Activated CD4-positive, alpha-beta T cell treated with anti-CD3 and anti-CD28 coated beads, Interleukin-2, amount 50 U/mL, for 48 hours (primary cell): ENCODE results near the gene KCNK18.
"Not testable (repeated sequence)": the region's sequence is repeated elsewhere in the genome, so short reads cannot be mapped to it uniquely, and the experiment has no call there.

Source experiments
- DNase-seq, 2 experiments: peaks; one replicate each; pipeline ENCODE4 v3.0.0-alpha.2; 2020

KCNK18 gene

DNA sequence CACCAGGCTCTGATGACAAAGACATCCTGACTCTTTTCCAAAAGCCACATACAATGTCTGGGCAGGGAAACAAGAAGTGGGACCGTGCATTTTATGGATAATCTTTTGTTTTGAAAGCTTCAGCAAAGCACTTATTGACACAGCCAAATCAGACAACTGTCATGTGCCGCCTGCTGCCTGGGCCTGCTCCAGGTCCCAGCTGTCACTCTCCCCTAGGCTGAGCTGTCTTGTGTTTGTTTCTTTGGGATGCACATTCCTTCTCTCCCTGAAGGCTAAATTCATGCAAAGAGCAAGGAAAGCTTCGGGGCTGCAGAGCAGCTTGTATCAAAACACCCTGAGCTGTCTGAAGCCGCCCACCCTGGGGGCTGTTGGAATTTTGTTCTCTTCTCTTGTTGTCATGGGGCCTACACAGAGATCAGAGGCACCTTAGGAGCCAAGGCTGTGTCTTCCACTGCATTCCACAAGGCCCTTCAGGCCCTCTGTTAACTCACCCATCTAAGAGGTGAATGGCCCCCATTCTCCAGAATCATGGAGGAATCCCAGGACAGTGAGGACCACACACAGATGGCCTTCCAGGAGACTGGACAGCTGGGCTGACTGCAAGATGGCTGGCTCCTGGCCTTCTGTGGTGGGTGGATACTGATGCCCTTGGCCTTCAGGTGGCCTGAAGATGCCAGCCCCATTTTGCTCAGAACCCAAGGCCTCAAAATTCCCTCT is 25.8 kb downstream of the KCNK18 start:
- DNase-seq, result no peak

DNA sequence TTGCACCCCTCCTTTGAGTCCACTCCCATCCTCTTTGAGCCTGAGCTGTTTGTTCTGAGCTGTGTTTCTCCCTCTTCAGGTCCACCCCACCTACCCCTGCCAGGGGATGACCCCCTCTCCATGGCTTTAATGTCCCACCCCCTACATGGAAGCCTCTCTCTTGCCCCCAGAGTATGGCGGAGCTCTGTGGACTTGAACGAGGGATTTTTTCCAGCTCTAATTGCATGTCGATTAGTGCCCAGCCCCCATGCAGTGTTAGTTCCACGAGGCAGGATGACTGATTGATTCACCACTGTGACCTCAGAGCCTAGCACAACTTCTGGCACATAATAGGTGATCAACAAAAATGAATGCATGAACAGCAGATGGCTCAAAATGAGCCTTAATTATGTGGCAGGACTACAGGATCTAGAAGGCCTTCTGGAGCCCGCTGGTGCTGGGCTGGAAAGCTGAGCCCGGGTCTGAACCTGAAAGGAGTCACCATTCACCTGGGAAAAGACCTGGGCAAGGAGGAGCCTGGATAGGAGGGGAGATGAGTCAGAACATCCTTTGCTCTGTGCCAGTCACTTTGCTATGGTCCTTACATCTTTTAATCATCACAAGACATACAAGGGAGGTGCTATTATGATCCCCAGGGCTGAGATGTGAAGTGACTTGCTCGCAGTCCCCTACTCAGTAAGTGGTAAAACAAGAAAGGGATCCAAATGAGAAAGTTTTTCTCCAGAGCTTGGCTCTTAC is 26.6 kb downstream of the KCNK18 start:
- no peak for DNase-seq

DNA sequence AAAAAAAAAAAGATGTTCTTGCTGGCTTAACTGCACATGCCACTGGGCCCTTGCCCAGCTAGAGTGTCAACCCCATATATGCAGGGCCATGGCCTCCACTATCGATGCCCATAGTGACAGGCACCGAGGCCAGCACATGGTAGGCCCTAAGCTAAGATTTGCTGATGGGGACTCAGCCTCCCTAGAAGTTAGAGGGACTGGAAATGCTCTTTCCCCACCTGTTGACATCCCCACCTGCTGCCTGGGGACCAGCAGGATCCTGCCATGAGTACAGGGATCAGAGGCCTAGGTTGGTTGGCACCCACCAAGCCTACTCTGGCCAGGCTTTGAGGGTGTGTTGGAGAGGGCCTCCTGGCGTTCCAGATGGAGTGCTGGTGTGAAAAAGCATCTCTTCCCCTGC is 27.6 kb downstream of the KCNK18 start:
- DNase-seq, result no peak

DNA sequence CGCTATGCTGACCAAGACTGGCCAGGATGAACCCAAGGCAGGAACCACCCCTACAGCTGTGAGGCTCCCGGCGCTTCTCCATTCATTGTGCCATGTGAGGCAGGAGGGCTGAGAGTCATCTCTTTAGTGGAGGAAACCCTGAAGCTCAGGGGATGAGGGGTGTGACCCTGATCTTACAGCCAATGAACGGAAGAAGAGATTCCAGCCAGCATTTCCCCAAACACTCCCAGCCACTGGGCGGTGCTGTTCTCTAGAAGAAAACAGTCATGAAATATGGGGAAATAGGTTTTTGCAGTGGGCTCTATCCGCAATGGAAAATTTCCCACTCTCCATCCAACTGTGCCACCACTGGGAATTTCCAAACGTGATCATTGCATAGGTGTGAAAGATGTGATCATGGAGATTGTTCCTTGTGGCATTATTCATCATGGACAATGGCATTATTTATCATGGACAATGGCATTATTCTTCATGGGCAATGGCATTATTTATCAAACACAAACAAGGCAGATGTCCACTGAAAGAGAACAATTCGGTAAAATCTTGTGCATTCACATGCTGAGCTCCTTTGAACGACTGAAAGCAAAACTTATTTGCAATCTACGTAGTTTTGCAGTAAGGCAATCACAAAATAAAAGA is 29.6 kb downstream of the KCNK18 start:
- peak in 1 of 2 experiments; percentile 8 for DNase-seq

DNA sequence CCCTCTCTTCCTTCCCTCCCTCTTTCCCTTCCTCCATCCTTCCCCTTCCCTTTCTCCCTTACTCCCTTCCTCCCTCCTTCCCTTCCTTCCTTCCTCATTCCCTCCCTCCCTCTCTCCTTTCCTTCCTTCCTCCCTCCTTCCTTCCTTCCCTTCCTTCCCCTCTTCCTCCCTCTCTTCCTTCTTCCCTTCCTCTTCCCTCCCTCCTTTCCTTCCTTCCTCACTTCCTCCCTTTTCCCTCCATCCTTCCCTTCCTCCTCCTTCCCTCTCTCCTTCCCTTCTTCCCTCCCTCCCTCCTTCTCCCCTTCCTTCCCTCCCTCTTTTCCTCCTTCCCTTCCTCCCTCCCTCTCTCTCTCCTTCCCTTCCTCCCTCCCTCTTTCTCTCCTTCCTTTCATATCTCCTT is 30.9 kb downstream of the KCNK18 start:
- DNase-seq, result no peak

DNA sequence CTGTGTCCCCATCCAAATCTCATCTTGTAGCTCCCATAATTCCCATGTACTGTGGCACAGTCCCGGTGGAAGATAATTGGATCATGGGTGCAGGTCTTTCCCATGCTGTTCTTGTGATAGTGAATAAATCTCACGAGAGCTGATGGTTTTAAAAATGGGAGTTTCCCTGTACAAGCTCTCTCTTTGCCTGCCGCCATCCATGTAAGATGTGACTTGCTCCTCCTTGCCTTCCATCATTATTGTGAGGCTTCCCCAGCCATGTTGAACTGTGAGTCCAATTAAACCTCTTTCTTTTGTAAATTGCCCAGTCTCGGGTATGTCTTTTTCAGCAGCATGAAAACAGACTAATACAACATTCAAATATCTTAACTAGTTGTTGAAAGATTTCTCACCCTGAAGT is 32.8 kb downstream of the KCNK18 start:
- DNase-seq, result not testable (repeated sequence)

DNA sequence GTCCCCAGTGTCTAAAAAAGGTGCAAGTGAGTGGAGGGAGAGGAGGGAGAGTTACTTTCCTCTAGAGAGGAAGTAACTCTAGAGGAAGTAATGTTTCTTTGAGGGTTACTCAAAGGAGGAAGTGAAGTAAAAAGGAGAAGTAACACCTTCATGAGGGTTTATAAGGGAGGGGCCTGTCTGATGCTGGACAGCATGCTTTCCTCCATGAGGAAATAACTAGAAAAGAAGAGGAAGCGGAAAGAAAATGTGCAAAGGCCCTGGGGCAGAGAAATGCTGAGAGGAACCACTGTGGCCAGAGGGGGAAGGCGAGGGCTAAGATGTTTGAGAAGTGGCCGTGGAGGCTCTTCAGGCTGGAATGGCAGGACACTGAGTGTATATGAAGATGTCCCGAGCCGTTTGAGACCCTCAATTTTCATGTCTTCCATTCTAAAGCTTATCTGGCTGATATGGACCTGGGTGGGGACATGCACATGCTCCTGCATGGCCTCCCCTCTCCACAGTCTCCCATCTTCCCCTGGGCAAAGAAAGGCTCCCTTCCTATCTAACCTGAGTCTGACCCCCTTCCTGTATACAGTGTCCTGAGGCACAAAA is 40.2 kb downstream of the KCNK18 start:
- no peak for DNase-seq

DNA sequence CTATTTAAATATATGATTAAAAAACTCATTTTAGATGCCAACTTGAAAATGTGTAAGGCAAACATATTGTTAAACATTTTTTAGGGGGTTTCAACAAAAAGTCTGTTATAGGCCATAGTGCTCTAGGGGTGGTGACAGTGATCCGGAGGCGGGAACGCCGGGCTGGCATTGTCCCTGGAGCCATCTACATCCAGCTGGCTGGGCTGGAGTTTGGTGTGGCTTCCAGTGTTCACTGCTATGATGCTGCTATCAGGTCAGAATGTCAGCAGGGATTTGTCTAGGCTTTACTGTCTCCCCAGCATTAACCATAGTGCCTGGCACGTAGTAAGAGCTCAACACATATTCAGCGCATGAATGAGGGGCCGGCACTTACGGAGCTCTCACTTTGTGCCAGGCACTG is 41.8 kb downstream of the KCNK18 start:
- DNase-seq, result no peak

DNA sequence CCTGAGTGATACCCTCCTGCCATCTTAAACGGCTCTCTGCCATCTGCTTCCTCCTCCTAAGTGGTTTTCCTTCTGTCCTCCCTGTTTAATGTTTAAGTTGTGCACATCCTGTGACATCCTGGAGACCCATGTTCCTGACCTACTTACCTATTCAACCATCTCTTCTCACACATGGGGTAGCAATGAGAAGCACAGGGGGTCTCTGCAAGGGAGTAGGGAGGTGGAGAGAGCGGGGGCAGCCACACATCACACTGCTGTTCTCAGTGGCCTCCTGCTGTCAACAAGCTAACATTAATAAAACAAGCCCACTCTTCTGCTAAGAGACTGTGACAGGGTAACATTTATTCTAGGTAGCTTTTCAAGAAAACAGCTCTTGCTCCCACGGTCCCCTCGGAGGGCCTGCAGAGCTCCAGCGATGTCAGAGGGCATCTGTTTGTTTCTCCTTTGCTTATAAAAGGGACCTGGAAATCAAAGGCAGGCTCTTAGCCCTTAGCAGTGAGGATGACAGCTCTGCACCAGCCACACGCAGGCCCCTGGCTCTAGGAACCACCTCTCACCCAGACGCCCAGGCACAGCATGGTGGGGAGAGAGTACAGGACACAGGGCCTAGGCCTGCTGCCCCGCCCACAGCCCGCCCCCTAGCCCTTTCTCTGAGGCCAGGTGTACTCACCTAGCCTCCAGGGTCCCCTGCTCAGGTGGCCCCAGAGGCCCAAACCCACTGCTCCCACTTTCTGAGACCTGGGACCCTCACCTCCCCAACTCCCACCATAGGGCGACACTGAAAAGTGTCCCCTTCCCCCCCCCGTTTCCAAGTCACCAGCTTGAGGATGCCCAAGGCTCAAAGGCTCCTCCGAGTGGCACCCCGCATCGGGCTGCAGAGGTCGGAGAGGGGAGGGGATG is 42.7 kb downstream of the KCNK18 start:
- DNase-seq, result no peak

DNA sequence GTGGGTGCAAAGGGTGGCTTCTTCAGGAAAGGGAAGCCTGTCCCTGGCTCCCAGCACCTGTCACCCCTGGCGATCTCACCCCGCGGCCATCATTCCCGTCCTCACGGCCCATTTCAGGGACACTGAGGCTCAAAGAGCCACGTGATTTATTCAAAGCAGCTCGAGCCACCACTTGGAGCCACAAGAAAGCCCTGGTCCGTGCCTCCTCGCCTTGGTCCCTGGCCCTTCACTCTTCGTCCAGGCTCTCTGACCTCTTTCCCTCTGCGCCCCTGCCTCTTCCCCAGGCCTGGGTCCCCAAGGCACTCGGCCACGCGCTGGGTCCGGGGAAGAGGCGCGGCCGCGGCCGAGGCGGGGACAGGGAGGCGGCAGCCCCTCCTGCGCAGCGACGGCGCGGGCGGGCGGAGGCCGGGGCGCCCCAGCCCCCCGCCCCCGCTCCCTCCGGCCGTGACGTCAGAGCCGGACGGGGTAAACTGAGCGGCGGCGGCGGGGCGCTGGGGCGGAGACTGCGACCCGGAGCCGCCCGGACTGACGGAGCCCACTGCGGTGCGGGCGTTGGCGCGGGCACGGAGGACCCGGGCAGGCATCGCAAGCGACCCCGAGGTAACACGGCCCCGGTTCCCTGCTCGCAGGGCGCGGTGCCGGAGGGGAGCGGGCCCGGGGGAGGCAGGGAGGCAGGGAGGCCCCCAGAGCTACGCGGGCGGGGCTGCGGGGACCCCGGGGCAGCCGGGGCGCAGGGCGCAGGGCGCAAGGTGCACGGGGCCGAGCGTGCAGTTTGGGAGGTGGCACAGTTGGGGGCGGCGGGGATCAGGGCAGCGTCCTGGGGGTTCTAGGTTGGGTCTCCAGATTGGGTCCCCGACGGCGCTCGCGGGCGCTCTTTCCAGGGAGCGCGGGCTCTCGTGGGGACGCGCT is 43.6 kb downstream of the KCNK18 start, which contains the start of gene SLC18A2:
Gene SLC18A2, plus strand, starts transcription at position 494 of the 909 bp plus-strand sequence. CDS start 580 bp downstream, outside the sequence.
- no peak for DNase-seq

DNA sequence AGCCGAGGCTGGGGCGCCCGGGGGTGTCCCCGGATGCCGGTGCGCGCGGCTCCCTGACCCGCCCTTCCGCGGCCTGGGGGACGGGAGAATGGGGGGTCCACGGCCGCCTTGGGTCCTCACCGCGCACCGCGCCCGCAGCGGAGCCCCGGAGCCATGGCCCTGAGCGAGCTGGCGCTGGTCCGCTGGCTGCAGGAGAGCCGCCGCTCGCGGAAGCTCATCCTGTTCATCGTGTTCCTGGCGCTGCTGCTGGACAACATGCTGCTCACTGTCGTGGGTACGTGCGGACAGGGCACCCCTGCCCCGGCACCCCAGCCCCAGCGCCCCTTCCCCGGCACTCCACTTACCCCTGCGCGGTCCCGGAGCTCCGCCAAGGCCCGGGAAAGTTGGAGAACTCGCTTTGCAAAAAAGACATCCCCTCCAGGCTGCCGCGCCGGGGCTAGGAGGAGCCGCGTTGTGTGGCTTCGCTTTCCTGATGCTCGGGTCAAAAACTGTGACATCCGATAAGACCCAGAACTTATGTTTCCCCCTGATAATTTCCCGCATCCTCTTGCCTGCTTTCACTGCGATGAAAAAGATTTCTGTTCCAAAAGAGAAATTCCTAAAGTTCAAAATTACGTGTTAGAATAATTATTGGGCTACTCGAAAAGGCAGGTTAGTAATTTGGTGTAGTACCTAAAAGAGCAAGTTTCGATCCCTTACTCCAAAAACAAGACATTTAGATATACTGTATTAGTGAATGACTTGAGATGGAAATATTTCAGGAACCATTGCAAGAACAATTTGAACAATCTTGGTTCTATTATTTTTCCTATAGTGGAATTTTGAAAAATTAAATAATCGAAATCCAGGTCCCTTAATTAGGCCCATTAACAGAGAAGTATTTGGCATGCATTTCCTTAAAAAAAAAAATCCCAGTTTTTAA is 44.5 kb downstream of the KCNK18 start:
- DNase-seq, result no peak

DNA sequence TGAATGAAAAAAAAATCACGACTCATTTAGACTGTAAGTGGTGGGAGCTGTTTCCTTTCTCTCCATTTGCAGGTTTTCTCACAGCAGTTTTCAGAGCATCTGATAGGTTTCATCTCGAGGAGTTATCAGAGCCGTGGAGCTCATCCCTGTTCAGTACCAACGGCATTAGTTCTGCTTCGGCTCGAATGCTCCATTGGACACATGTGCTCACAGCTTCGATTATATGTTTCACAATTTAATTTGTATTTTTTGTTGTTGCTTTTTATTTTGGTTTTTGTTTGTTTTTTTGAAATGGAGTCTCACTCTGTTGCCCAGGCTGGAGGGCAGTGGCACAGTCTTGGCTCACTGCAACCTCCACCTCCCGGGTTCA is 45.2 kb downstream of the KCNK18 start:
- DNase-seq, result no peak

DNA sequence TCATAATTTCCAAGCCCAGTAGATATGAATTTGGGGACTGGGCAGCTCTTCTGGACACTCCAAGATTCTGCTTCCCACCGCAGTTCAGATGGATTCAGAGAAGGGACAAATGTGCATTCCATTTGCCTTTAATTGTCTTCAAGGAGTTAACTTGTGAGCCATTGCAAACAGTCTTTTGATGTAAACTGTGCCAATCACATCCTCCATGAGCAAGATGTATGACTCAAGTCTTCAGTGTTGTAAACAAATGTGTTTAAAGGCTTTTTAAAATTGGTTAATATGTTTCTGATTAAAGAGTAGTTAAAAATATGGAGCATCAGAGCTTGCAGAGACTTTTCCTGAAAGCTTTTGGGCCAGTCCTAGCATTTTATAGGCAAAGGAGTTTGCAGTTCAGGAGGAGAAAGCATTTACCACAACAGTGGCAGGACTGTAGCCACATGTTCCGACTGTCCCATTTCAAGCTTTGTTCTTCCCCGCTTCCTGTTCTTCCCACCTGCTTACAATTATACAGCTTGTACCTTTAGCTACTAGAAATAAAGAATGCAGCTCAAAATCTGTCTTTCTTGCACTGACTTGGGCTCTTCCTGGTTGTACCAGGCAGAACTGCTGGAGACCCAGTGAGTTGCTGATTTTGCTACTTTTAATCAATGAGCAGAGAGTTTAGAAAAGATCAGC is 49.8 kb downstream of the KCNK18 start:
- DNase-seq, result no peak

DNA sequence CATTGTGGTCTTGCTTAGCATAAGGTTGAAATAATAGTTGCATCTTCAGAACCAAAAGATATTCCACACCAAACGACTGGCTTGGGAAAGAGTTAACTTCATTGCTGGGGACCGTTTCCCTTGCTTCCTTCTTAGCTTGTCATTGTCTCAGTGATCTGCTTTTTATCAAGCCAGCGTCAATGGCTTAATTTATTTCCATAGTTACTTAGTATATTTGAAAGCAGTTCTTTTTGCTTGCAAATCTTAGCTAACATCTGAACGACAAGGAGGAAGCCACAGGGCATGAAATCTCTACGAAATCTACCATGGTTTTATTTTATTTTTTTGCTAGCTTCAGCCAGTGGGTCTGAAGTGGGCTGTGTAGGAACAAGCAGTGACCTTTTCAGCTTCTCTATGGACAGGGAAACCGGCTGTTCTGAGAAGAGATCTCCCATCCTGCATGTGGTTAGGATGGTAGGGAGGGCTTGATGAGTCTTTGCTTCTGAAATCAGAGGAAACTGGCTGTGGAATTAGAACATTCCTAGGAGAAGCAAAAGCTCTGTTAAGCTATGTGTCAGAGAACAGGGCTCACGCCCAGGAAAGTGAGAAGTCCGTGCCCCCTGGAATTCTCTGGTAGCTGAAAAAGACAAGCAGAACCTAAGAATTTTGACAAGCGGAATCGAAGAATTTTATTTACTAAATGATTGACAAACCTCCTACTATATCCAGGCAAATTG is 51.6 kb downstream of the KCNK18 start:
- DNase-seq, result no peak

DNA sequence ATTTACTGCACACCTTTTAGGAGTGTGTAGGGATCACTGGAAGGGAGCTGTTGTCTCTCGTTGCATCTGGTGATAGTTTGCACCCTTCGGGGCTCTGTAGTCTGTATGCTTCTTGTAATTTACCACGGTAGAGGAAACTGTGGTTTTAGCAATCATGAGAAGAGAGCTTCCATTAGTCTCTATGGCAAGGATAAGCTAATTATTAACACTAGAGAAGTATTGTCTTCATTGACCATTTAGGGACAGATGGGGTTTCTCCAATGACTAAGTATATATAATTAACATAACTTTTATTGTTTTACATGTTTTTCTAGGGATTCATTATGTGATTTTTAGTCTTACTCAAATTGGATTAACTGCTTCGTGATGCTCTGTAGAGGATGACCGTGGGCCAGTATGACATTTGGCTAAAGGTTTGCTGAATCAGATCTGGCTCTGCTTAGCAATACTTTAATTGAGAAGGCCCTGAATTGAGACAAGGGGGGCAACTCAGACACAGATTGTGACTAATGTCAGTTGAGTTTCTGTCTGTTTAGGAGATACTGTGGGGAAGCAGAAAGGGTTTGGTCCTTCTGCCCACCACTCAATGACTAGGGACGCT is 52.3 kb downstream of the KCNK18 start:
- DNase-seq, result no peak

DNA sequence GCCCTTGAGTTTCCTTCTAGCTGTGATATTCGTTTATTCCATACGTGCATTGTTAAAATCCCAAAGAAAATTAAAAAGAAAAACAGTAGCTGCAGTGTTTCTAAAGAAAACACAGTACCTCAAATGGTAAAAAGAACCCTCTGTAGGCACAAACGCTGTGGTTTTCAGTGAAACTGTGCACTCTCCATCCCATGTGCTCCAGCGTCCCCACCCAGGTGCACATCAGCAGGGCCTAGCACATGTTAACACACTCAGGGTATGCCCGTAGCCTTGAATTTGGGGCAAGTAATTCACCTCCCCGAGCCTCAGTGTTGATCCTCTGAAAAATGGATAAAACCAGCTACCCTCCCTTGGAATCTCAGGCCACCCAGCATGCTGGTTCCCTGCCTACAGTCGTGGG is 53.1 kb downstream of the KCNK18 start:
- DNase-seq, result no peak

DNA sequence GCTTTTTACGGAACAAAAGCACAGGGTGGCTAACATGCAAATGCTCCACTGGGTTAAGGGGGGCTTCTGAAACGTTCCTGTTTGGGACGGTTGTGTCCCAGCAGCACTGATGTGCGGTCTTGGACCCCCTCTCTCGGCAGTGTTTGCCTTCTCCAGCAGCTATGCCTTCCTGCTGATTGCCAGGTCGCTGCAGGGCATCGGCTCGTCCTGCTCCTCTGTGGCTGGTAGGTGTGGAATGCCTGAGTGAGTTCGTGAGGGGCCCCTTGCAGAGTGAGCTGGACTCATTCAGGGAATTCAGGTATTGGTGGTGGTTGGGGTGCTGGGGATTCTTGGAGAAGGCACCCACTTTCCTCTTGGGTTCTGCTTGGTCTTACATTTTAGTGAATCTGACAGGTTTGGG is 56.6 kb downstream of the KCNK18 start:
- DNase-seq, result no peak

DNA sequence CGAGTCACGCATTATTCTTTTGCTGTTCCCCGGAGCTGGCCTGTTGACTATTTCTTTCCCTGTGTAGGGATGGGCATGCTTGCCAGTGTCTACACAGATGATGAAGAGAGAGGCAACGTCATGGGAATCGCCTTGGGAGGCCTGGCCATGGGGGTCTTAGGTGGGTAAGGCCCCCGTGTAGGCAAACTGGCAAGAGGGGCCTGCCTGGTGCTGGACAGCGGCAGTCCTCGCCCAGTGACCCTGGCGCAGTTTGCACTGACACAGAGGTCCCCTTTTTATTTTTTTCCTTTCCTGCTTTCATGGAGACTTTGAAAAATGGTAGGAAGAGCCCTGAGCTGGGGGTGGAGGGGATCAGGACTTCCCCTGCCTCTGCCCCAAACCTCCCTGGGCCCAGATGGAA is 57.0 kb downstream of the KCNK18 start:
- DNase-seq, result no peak
